Measurements from ENCODE around the gene EYS. TPM values are rescaled to one million over a fixed set of nuclear protein-coding genes. Genes with fewer than 3 reads are reported as not detected.

Gene EYS
- total RNA-seq, 1 experiment from 2014 or later: not detected

DNA sequence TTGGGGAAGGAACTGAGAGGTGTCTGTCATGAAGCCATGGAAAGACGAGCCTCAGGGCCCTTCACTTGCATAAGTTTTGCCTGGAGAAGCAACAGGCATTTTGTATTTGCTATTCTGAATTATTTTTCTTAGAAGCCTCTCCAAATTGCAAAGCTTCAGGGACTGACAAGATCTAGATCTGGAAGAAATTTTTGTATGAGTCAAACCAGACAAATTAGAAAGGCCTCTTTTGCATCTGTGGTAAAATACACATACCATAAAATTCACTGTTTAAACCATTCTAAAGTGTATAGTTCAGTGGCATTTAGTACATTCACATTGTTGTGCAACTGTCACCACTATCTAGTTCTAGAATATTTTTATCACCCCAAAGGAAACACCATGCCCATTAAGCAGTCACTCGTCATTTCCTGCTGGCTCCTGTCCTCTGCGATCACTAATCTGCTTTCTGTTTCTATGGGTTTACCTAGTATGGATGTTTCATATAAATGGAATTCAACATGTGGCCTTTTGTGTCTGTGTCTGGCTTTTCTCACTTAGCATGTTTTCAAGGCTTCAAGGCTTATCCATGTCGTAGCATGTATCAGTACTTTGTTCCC is 1802.3 kb downstream of the EYS start:
- Histone ChIP-seq H2BK5ac (ENCODE audit: insufficient read length, low read length) (no peak overlapping the region), H3K4ac (ENCODE audit: low read depth, low read length) (no peak overlapping the region), H3K14ac (ENCODE audit: insufficient read depth, low read length) (no peak overlapping the region), H3K79me1 (ENCODE audit: insufficient read depth, low read depth, low read length, poor library complexity, severe bottlenecking) (no peaks in the 10 kb centered on the region), H3K4me1 (ENCODE audit: insufficient read depth, low read length) (no peaks in the 10 kb centered on the region), H4K5ac (ENCODE audit: insufficient read length, low read depth, low read length) (no peak overlapping the region), H3K27me3 (ENCODE audit: insufficient read depth, low read length) (no peaks in the 10 kb centered on the region), H2BK12ac (ENCODE audit: insufficient read length, low read depth, low read length) (no peak overlapping the region), H3K23ac (ENCODE audit: insufficient read length, low read depth, low read length) (no peak overlapping the region), H3K79me2 (ENCODE audit: insufficient read depth, low read length) (no peaks in the 10 kb centered on the region), H3K18ac (ENCODE audit: insufficient read length, low read depth, low read length) (no peak overlapping the region), H3K9me3 (ENCODE audit: control insufficient read depth, low read depth, low read length) (no peaks in the 10 kb centered on the region), H3K4me2 (ENCODE audit: insufficient read depth, insufficient read length, low read length) (no peak overlapping the region), H3K27ac (ENCODE audit: insufficient read length, low read depth, low read length) (no peak overlapping the region), H3K9ac (ENCODE audit: extremely low read depth, insufficient read length, low read length) (no peak overlapping the region), H2BK15ac (ENCODE audit: low read depth, low read length) (no peak overlapping the region), H3K56ac (ENCODE audit: insufficient read length, low read depth, low read length) (no peak overlapping the region), H3T11ph (ENCODE audit: low read length) (no peak overlapping the region), H4K8ac (replicated peaks; ENCODE audit: insufficient read length, low read depth, low read length) (no peak overlapping the region), H2AFZ (ENCODE audit: low read length) (no peak overlapping the region), H3K23me2 (ENCODE audit: insufficient read length, low read depth, low read length, poor library complexity, severe bottlenecking) (no peaks in the 10 kb centered on the region), H4K91ac (ENCODE audit: insufficient read length, low read depth, low read length) (no peak overlapping the region), H2BK120ac (ENCODE audit: low read depth, low read length, poor library complexity, severe bottlenecking) (no peak overlapping the region), H2AK5ac (ENCODE audit: insufficient read length, low read length) (no peak overlapping the region), H4K20me1 (ENCODE audit: control insufficient read depth, insufficient read depth, insufficient read length) (no peaks in the 10 kb centered on the region), H2BK20ac (ENCODE audit: low read depth, low read length, poor library complexity, severe bottlenecking) (no peak overlapping the region)
- no peak overlapping the region for H3K27ac Mint-ChIP-seq
- H3K9me3 Mint-ChIP-seq: no peaks in the 10 kb centered on the region
- no peaks in the 10 kb centered on the region; a peak in 1 of 7 replicates for H3K36me3 Mint-ChIP-seq (ENCODE audit: insufficient read depth in 1 of 3, low read depth in 3 of 3)
- no CpG with 5 or more reads among the region's 4 CpGs for WGBS (ENCODE audit: extremely low coverage, insufficient read length, low lambda C conversion rate)
- no peak overlapping the region for H3K4me3 Mint-ChIP-seq
- no peaks in the 10 kb centered on the region for H3K27me3 Mint-ChIP-seq (ENCODE audit: low read depth)
- no peak for TF ChIP-seq CTCF (conservative IDR thresholded peaks at IDR 0.05)
- H3K4me1 Mint-ChIP-seq: no peaks in the 10 kb centered on the region
- DNase-seq: no peak
